ENCODE results near the gene C20orf144. TPM values are rescaled to one million over a fixed set of nuclear protein-coding genes. Genes with fewer than 3 reads are reported as not detected.
"Not testable (repeated sequence)": the region's sequence is repeated elsewhere in the genome, so short reads cannot be mapped to it uniquely, and the experiment has no call there.

Gene C20orf144
- total RNA-seq, 1 donor from 2014 or later = not detected

DNA sequence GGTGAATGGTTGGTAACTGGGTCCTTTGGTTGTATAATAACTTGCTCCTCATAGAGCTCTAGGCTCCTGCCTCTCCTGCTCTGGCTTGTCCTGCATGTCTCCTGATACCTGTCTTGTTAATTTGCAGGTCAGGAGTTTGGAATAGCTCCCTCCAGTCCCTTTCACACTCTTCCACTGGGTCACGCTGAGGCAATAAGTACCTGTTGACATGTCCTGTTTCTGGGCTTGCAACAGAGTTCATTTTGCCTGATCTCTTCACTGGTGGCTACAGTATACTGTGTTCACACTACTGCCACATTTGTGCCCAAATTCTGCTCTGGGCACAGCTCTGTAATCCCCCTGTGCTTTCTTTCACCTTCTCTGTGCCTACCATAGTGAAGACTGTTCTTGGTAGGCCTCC, 25.4 kb upstream of the C20orf144 start:
- TF ChIP-seq, protein P1, sequence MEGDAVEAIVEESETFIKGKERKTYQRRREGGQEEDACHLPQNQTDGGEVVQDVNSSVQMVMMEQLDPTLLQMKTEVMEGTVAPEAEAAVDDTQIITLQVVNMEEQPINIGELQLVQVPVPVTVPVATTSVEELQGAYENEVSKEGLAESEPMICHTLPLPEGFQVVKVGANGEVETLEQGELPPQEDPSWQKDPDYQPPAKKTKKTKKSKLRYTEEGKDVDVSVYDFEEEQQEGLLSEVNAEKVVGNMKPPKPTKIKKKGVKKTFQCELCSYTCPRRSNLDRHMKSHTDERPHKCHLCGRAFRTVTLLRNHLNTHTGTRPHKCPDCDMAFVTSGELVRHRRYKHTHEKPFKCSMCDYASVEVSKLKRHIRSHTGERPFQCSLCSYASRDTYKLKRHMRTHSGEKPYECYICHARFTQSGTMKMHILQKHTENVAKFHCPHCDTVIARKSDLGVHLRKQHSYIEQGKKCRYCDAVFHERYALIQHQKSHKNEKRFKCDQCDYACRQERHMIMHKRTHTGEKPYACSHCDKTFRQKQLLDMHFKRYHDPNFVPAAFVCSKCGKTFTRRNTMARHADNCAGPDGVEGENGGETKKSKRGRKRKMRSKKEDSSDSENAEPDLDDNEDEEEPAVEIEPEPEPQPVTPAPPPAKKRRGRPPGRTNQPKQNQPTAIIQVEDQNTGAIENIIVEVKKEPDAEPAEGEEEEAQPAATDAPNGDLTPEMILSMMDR (IDR thresholded peaks at IDR 0.05; ENCODE audit: insufficient read depth, low read length, poor library complexity, severe bottlenecking) = no peak
- Histone ChIP-seq H3K4me3 (ENCODE audit: low read depth, low read length) (no peak overlapping the region), H3K27me3 (ENCODE audit: control insufficient read depth, insufficient read depth, low read length) (no peaks in the 10 kb centered on the region), H3K36me3 (ENCODE audit: control insufficient read depth, insufficient read depth, low read length) (no peaks in the 10 kb centered on the region)
- DNase-seq (ENCODE audit: low read depth) = no peak

DNA sequence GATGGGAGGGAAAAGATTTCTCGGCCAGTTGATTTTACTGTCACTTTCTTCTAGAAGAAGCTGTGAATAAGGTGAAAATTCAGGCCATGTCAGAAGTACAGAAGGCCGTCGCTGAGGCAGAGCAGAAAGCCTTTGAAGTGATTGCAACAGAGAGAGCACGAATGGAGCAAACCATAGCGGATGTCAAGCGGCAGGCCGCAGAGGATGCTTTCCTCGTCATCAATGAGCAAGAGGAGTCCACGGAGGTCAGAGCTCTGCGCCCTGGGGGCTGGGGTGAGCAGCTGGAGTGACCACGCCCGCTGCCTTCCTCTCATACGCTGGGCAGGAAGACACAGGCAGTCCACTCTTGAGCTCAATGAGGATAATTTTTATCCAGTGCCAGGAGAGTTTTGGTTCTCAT, 21.8 kb upstream of the C20orf144 start:
- no peak for DNase-seq (ENCODE audit: low read depth)
- no peaks in the 10 kb centered on the region for H3K27me3 ChIP-seq (ENCODE audit: control insufficient read depth, insufficient read depth, low read length)
- TF ChIP-seq, protein P1 (IDR thresholded peaks at IDR 0.05; ENCODE audit: insufficient read depth, low read length, poor library complexity, severe bottlenecking) = no peak
- H3K36me3 ChIP-seq (ENCODE audit: control insufficient read depth, insufficient read depth, low read length) = no peaks in the 10 kb centered on the region
- H3K4me3 ChIP-seq (ENCODE audit: low read depth, low read length) = no peak overlapping the region

DNA sequence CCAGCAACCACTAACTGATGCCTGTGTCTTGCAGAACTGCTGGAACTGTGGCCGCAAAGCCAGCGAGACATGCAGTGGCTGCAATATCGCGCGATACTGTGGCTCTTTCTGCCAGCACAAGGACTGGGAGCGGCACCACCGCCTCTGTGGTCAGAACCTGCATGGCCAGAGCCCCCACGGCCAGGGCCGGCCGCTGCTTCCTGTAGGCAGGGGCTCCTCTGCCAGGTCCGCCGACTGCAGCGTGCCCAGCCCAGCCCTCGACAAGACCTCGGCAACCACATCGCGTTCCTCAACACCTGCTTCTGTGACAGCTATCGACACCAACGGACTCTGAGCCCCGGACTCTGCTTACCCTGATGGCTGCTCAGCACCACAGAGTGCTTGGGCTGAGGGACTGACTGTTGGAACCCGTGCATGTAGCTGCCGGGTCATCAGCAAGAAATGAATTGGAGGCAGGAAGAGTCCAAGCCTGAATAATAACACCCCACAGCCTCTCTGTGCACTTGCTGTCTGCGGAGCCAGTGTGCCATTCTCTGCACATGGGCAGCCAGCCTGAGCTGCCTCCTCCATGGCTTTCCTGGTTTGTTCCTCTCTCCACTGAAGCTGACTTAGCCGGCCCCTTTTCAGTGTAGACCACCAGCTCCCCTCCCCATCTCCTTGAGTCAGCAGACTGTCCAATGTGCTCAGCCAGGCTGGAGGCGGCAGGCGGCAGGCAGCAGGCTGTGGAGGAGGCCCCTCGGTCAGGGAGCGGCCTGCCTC, 17.6 kb upstream of the C20orf144 start:
- H3K27me3 ChIP-seq (ENCODE audit: control insufficient read depth, insufficient read depth, low read length) = no peaks in the 10 kb centered on the region
- TF ChIP-seq, protein P1 (IDR thresholded peaks at IDR 0.05; ENCODE audit: insufficient read depth, low read length, poor library complexity, severe bottlenecking) = no peak

DNA sequence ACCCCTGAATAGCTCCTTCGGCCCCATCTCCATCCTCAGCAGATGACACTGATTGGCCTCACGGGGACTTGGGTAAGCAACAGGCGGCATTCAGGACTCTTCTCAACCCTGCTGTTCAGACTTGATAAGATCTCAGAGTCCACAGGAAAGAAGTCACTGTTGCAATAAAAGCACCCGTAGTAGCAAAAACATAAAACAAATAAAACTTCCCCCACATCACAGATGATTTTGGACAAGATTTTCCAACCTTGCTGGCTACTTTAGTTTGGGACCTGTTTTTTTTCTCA, 17.1 kb upstream of the C20orf144 start:
- Histone ChIP-seq H3K36me3 (ENCODE audit: control insufficient read depth, insufficient read depth, low read length) (no peaks in the 10 kb centered on the region), H3K4me3 (ENCODE audit: low read depth, low read length) (no peak overlapping the region), H3K27me3 (ENCODE audit: control insufficient read depth, insufficient read depth, low read length) (no peaks in the 10 kb centered on the region)
- DNase-seq (ENCODE audit: low read depth) = no peak
- TF ChIP-seq, protein P1 (IDR thresholded peaks at IDR 0.05; ENCODE audit: insufficient read depth, low read length, poor library complexity, severe bottlenecking) = no peak

More for the DNA sequence above, 17.6 kb upstream of the C20orf144 start:
- Histone ChIP-seq H3K36me3 (ENCODE audit: control insufficient read depth, insufficient read depth, low read length) (no peaks in the 10 kb centered on the region), H3K4me3 (ENCODE audit: low read depth, low read length) (no peak overlapping the region)
- no peak for DNase-seq (ENCODE audit: low read depth)

DNA sequence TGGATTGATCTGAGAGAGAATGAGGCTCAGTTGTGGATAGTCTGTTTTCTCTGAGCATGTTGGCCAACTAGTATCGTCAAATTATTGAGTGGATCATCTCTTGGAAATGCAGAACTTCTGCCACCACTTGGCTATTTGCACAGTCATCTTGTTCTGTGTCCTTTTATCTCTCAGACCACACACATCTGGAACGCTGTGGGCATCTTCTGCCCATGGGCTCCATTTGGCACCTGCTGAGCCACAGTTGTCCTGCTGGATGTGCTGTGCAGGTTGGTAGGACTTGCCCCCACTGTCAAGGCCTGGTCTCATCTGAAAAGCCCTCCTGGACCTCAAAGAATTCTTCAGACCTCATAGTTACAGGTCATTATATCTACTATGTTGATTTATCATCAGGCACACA, 16.7 kb upstream of the C20orf144 start:
- Histone ChIP-seq H3K36me3 (ENCODE audit: control insufficient read depth, insufficient read depth, low read length) (no peaks in the 10 kb centered on the region), H3K4me3 (ENCODE audit: low read depth, low read length) (no peak overlapping the region), H3K27me3 (ENCODE audit: control insufficient read depth, insufficient read depth, low read length) (no peaks in the 10 kb centered on the region)
- TF ChIP-seq, protein P1 (IDR thresholded peaks at IDR 0.05; ENCODE audit: insufficient read depth, low read length, poor library complexity, severe bottlenecking) = no peak
- DNase-seq (ENCODE audit: low read depth) = no peak

DNA sequence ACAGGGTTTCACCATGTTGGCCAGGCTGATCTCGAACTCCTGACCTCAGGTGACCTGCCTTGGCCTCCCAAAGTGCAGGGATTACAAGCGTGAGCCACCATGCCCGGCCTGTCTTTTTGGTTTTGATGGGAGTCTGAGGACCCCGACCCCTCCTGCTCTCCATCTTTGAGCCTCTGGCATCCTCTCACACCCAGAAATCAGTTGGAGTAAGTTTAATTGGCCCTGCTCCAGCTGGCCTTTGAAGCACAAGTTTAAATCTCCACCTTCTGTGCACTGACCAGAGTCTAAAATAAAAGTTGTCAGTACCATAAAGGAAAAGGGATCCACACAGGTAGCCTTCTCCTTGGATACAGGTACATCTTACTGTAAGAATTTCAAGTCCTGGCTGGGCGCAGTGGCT, 15.9 kb upstream of the C20orf144 start:
- H3K4me3 ChIP-seq (ENCODE audit: low read depth, low read length) = no peak overlapping the region
- TF ChIP-seq, protein P1 (IDR thresholded peaks at IDR 0.05; ENCODE audit: insufficient read depth, low read length, poor library complexity, severe bottlenecking) = no peak
- H3K36me3 ChIP-seq (ENCODE audit: control insufficient read depth, insufficient read depth, low read length) = no peaks in the 10 kb centered on the region
- no peaks in the 10 kb centered on the region for H3K27me3 ChIP-seq (ENCODE audit: control insufficient read depth, insufficient read depth, low read length)
- DNase-seq (ENCODE audit: low read depth) = no peak

DNA sequence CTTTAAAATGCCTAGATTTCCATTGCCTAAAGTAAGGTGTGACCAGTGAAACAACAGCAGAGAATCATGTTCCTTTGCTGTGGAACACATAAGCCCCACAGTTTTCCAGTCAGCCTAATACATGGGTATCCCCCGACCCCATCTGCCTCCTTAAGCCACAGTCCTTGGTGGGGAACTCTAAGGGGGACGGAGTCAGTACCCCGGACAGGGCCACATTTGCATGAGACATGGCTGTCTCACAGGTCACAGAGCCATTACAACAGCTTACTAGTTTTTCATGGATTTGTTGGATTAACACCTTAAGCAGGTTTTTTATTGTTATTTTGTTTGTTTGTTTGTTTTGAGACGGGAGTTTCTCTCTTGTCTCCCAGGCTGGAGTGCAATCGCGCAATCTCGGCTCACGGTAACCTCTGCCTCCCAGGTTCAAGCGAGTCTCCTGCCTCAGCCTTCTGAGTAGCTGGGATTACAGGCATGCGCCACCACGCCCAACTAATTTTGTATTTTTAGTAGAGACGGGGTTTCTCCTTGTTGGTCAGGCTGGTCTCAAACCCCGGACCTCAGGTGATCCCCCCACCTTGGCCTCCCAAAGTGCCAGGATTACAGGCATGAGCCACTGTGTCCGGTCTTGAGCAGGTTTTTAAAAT, 15.0 kb upstream of the C20orf144 start:
- not testable (repeated sequence) for H3K36me3 ChIP-seq (ENCODE audit: control insufficient read depth, insufficient read depth, low read length); H3K4me3 ChIP-seq (ENCODE audit: low read depth, low read length); H3K27me3 ChIP-seq (ENCODE audit: control insufficient read depth, insufficient read depth, low read length); DNase-seq (ENCODE audit: low read depth)

All from kidney epithelial cell (primary cell).